ENCODE results near the gene MYL5.

GRCh38 chr4:682490-683172 is 8.3 kb downstream of the MYL5 start:
- TF ChIP-seq GABPA (IDR thresholded peaks at IDR 0.05 in 1 of 2, conservative IDR thresholded peaks at IDR 0.05 in 1 of 2), result no peak
- no peak for TF ChIP-seq CTCF (IDR thresholded peaks at IDR 0.05; ENCODE audit: low read depth, low read length, missing input control)
- no peak for TF ChIP-seq MAX (IDR thresholded peaks at IDR 0.05)
- no peak for TF ChIP-seq FOXA1 (IDR thresholded peaks at IDR 0.05)
- TF ChIP-seq RAD21 (IDR thresholded peaks at IDR 0.05), result no peak
- TF ChIP-seq REST (IDR thresholded peaks at IDR 0.05), result no peak
- TF ChIP-seq HNF4G (IDR thresholded peaks at IDR 0.05), result no peak
- no peak for TF ChIP-seq HNF4A (conservative IDR thresholded peaks at IDR 0.05)

All from liver (tissue), 3 donors.